NCI-H2171 treated with DMSO at 0.1 percent for 48 hours (cell line): ENCODE results near the gene CTTNBP2.

ENCODE experiments used
- DNase-seq: peaks from one replicate; lab custom pipeline; 2025; lab: John Stamatoyannopoulos, UW

The CTTNBP2 gene

DNA sequence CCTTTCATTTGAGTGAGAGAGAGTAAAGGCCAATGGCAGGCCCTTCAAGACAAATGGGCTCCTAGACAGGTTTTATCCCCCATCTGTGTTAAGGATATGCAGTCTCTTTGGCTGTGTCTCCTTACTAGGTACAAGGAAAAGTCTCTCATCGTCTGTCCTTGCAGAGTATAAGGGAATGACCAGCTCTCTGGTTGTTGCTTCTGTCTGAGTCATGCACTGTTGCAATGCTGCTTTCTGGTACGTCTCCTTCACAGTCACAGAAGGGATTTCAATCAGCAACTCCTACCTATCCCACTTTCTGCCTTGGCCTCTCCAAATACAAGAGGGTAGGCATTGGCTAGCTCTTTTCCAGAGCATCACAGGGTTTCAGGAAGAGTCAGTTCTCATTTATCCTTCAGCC, 48.1 kb downstream of the CTTNBP2 start:
- no peak for DNase-seq

DNA sequence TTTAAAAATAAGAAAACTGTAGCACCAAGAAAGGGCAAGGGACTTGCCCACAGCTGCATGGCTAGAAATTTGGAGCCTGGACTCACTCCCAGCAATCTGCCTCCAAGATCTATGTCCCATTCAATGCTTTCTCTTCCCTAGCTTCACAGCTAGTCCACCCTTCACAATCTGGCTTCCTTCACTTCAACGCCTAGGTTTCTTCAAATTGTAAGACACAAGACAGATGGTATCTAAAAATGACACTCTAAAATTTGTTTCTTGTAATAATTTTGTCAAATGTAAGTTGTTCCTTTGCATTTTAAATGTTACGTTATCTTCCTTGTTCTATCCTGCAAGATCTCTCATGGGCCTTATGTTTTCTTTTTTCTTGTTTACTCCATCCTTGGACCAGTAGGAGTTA, 48.6 kb downstream of the CTTNBP2 start:
- no peak for DNase-seq

DNA sequence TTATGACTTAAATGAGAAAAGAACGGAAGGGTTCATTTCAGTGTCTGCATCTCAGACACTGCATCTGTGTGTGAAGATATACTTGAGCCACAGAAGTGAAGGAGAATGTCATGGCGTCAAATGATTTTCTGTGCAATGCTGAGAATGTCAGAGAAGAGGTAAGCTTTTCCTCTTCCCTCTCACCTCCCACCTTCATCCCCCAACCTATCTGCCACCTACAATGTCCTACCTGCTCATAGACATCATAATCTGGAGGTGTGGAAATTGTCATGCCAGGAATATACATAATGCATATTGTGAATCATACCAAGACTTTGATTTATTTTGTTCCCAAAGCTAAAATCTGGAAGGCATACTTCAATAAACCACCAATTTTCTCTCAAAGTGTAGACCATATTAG, 53.7 kb downstream of the CTTNBP2 start:
- no peak for DNase-seq

DNA sequence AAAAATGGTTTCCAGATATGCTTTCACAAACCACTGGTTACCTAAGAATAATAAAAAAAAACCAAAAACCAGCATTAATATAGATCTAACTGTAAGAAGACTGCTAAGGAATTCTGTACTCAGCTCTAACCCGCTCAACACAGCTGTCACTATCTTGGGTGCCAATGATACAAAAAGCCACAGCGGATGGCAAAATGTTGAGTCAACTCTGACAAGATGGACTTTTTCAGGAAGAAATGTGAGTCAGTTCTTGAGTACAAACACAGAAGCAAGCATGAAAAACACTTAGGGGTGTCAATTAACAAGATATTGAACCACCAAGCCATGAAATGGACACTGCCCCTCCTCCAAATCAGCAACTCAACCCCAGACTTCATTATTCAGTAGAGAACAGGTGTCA, 55.0 kb downstream of the CTTNBP2 start:
- DNase-seq: no peak

DNA sequence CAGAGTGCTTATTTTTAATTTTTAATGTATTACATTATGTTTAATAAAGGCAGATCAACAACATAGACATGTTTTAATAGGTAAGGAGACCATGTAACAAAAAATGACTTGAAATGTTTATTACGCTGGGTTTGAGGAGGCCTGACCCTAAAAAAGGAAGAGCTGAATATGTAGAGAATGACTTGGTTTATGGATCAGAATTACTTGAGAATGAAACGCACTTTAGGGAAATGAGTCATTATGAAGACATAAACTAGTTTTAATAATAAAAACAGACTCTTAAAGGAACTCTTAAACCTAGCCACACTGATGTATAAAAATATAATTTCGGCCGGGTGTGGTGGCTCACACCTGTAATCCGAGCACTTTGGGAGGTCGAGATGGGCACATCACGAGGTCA, 56.5 kb downstream of the CTTNBP2 start:
- DNase-seq: no peak

DNA sequence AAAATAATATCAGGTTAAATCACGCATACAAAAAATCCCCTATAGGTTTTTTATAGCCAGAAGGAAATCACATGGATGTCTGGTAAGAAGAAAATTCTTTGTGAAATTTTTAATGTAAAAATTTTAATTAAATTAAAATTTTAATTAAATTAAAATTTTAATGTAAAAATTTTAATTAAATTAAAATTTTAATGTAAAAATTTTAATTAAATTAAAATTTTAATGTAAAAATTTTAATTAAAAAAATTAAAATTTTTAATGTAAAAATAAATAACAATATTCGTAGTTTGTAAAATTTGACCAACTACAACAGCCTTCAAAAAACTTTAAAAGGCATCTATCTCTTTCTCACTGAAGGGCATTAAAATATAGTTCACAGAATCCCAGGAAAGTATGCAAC, 61.5 kb downstream of the CTTNBP2 start:
- DNase-seq: no peak

DNA sequence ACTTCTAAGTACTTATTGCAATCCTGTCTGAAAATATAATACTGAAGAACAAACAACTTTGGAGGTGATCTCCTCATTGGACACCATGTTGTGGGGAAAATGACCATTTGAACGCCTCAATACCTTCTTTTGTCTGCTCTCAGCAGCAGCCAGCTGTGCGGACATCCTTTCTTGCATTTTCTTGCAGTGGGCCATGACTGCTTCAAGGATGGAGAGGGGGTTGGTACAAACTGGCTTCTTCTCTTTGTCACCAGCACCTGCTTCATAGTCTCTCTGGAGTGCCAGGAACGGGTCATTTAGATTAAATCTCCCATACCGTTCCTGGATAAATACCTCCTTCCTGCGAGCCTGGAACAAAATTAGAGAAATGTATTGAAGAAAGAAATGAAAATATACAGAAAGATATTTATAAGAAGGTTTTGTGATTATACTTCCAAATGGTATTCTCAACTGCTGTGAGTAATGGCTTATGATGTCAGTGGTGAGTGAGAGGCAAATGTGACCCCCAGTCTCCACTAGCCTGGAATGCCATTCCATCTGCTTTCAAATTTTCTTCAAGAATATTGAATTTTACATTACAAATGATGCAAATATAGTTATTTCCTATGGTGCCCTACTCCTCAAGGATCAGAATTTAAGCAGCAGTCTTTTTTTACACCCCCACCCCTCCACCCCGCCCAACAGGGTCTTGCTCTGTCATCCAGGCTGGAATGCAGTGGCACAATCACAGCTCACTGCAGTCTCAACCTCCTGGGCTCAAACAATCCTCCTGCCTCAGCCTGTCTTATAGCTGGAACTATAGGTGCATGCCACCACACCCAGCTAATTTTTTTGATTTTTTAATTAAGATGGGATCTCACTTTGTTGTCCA, 62.4 kb downstream of the CTTNBP2 start:
- DNase-seq: no peak

DNA sequence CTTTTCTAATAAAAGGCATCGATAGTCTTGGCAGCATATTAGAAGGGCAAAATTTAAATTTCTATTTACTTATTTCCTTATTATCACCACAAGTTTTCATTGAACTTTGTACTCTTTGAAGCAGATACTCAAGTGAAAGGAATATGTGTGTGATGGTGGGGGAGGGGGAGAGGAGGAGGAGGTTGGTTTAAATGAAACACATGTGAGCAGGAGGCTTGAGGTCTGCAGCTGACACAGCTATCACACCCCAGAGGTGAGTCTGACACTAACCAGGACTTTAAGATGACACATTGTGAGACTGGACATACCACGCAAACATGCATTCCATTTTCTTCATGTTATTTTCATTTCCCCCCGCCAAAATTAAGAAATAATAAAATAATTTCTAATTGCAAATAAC, 63.3 kb downstream of the CTTNBP2 start:
- no peak for DNase-seq

DNA sequence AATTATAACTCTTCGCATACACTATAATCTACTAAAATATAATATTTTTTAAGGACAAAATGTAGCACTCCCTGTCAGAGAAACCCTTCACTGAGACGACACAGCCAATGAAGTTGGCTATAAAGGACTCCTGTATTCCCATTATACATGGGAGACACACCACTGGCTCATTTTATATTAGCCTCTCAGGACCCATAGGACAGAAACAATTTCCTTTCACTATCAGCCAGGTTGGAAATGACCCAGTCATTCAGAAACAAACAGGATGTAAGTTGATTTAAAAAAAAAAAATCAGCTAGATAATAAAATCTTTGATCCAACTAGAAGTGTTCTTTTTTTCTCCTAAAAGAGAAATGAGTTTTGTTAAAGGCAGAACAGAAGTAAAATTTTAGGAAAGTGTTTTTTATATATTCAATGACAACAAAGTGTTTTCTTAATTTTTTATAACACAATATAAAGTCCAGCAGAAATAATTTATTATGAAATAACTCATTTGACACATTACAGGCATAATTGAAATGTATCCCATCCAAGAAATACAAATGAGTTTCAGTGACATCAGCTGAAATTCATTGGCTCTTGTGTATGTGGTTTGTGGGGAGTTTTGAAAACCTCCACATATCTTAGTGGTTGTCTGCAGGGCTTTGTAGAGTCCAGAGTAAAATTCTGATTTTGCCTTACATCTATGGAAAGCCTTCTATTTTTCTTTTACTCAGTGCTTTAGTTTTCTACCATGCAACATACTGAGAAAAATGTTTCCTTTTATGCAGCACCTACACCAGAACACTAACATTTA, 64.1 kb downstream of the CTTNBP2 start:
- DNase-seq: no peak

DNA sequence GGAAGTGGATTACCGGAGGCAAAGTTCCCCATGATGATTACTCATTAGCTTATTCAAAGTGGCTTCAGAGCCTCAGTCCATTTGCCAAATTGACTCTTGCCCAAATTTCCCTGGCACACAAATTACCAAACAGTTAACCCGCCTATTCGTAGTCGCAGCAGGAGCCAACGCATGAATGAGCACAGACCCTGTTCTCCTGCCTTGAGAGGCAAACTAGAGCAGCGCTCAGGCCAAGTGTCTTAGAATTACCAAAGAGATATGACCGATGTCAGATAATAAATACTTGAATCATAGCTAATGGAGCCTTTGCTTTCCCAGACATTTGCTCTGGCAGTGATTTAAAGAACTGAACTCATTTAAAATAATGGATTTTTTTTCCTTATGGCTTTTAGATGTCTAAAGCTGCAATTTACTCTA, 64.9 kb downstream of the CTTNBP2 start:
- no peak for DNase-seq

DNA sequence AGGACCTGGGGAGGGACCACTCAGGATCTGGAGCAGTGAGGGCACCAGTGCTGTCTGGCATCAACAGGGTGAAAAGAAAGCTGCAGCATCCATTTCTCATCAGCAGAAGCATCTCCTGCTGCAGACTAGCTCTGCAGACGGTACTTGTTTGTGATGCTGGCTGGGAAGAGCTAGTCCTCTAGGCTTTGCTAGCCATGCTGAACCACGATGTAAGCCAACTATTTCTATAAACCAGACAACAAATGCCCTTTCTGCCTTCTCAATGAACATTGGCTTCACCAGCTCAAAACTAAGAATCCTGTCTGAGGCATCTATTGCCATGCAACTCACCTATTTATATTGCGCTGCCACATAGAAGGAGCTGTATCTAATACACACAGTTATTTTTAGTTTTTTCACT, 65.6 kb downstream of the CTTNBP2 start:
- DNase-seq: no peak

DNA sequence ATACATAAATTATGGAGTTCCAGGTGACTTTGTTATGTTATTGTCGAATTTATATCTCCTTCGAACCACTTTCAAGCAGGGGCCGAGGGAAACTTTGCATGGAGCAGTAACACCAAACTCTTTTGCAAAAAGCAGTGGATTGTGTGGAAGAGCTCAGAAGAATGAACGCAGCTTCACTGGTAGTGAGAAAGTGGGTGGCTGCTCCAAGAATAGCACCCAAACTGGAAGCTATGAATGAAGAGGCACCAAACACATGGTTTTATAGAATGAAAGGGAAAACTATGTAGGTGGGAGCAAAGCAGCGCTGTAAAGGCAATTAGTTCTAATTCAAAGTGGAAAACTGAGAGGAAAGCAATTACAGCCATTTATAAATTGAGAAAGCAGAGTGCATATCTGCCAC, 67.2 kb downstream of the CTTNBP2 start:
- DNase-seq: no peak

DNA sequence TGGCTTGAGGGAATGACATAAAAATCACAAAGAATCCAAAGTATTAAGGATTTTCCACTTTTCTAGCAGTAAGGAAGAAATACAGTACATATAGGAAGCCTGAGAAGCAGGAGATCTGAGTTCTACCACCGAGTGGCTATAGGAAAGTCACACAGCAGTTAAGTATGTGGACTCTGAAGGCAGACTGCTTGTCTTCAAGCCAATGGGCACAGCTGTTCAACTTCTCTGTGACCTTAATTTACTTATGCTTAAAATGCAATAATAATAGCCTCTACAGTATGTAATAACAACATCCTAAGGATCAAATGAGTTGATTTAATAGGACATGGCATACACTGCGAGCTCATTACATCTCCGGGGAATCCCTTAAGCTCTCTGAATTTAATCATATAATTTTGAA, 68.0 kb downstream of the CTTNBP2 start:
- no peak for DNase-seq

DNA sequence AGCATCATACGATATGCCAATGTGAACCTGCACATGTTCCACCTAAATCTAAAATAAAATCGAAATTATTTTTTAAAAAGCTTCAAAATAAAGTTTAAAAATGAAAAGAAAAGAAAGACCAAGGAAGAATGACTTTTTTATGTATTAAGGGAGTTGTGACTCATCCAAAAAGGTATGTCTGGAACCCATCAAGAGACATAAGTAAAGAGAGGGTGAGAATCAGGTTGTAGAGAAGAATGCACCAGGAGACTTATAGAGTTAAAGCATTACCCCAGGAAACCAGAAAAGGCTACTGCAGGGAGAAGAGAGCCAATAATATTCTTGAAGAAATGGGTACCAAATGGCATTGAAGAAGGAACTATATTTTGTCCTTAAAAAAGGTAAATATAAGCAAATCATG, 69.8 kb downstream of the CTTNBP2 start:
- DNase-seq: no peak

DNA sequence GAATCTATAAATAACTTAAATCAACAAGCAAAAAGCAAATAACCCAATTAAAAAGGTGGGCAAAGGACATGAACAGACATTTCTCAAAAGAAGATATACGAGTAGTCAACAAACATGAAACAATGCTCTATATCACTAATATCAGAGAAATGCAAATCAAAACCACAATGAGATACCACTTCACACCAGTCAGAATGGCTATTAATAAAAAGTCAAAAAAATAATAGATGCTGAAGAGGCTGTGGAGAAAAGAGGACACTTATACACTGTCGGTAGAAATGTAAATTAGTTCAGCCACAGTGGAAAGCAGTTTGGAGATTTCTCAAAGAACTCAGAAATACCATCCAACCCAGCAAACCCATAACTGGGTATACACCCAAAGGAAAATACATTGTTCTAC, 70.6 kb downstream of the CTTNBP2 start:
- no peak for DNase-seq

DNA sequence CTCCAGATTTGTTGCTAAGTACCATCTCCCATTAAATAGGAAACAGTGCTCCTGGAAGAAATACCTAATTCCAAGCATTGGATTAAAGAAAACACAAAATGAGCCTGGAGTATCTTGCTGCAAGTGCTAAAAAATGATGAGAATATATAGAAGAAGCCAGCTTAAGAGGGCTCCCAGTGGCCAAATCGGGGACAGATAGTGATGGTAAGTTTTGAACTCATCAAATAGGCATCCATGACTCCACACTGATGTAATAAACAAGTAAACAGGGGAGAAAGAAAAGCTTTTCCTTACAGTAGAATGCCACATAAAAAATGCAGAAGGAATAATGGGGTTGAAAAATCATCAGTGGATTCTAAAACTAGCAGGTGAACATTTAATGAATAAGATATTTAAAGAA, 72.4 kb downstream of the CTTNBP2 start:
- no peak for DNase-seq

DNA sequence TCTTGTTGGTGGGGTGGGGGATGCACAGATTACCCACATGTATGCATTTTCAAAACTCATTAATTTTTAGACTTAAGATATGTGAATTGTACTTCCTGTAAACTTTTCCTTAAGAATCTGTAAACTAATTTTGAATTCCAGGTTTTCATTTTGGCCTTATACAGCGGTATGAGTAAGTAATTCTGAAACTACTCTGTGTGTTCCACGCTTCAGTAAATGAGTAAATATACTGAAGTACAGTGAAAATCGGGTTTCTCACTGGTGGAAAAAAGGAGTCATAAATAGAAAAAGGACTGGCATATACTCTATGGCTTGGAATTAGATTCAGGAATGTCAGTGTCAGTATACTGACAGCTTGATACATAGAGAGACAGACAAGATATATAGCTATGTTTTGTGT, 72.8 kb downstream of the CTTNBP2 start:
- DNase-seq: no peak

DNA sequence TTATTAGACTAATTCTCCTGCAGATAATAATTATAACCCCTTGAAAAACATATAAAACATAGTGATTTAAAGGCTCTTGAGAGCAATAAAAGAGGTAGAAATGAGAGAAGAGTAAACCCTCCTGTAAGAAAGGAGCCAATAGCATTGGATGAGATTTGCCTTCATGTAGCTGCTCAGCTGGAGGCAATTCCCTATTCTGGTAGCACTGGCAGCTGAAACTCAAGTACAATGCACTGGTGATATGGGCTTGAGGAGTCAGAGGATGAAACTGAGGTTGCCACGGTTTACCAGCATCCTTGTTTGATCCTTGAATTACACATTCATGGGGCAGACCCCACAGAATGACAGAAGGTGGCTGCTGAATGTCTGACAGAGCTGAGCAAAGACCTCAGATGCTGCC, 76.4 kb downstream of the CTTNBP2 start:
- no peak for DNase-seq

DNA sequence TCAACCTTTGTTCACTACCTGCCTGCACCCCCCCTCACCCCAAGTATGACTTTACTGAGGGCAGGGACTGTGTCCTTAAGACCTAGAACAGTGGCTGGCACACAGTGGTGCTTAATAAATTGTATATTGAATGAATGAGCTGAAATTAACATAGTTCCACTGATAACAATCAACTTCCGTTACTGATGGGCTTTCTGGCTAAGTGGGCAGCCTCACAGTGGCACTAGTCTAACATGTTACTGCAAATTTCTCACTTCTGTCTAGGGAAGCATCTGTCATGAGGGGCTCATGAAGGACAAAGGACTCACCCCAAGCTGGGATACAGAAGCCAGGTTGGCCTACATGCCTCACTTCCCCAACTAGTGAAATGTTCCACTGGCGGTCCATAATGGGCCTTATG, 79.3 kb downstream of the CTTNBP2 start:
- DNase-seq: no peak

DNA sequence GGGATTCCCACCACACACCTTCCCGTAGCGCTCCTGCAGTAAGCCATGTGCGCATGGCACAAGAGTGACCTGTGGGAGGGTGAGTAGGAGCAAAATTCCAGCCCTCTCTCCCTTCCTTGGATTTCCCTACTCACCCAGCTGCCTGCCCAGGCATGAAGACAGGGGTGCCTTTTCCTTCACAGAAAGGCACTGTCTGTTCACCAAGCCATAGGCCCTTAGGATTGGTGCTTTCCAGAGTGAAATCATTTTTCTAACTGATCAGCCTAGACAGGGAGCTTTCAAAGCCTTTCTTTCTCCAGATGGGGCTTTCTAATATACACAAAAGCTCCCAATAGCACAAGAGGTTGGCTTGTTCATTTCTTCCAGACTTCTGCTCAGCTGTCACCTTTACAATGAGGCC, 79.7 kb downstream of the CTTNBP2 start:
- DNase-seq: no peak

DNA sequence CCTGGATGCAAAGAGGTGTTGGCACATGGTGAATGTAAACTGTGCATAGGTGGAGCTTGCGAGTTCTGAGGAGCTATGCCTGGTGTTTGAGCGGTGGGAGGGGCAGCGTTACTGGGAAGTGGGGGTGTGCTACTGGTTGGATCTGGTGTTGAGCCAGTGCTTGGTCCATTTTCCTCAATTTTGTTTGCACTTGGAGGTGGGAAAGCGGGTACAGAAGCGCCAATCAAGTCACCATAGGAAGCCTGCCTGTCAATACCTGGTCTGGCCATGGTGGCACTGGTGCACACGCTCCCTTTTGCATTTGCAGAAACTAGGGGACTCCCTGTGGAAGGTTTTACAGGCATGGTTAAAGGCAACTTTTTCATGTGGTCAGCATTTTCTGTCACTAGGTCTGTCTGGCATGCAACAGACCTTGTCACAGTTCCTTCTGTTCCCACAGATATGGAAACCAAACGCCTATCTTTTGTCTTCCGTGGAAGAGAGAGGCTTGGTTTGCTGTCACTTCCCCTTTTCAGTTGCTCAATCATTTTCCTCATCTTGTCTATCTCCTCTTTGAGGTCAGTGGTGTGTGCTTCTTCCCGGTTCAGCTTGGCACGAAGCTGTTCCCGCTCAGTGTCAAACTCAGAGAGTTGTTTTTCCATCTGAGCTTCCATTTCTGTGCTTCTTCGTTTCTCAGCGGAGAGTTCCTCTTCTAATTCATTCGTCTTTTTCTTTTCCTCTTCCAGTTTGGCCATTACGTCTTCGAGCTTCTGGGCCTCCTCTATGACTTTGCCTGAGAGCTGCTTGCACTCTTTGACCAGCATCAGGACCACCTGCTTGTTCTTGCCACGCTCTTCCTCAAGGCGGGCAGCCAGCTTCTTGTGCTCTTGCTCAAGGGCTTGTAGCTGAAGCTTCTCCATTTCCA, 81.1 kb downstream of the CTTNBP2 start:
- DNase-seq: no peak

DNA sequence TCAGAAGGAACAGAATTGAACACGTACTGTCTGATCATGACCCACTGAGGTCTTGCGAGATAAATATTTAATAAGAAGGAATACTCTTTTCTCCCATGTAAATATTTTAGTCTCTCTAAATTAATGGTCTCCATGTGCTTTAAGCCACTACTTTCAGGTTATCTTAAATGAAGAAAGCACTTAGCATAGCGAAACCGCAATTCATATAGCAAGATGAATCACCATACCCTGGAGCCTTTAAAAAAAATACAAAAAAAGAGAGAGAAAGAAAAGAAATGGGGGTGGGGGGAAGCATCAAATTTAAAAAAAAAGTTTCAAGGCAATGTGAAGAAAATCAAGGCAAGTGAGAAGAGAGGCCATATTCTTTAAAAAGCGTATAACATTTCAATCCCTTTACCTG, 82.5 kb downstream of the CTTNBP2 start:
- no peak for DNase-seq
